GM12891 (cell line): ENCODE results near the gene TAF1C.

Experiments used
- PAX5 ChIP-seq: IDR thresholded peaks from 2 replicates; pipeline ENCODE4 v1.6.1; 2011; ENCODE audit warnings: low read length, moderate library complexity, mild to moderate bottlenecking; ENCODE audit not compliant: insufficient read depth, severe bottlenecking
- POLR2A ChIP-seq: IDR thresholded peaks from 2 replicates; pipeline ENCODE4 v1.6.1; 2011; ENCODE audit warnings: low read depth, low read length, control low read depth
- POLR2AphosphoS5 ChIP-seq: IDR thresholded peaks from 2 replicates; pipeline ENCODE4 v1.6.1; 2011; ENCODE audit warnings: low read depth, low read length, control low read depth
- POU2F2 ChIP-seq: IDR thresholded peaks from 2 replicates; pipeline ENCODE4 v1.6.1; 2011; ENCODE audit warnings: low read depth, mild to moderate bottlenecking, control low read depth, low read length, moderate library complexity
- SPI1 ChIP-seq: IDR thresholded peaks from 2 replicates; pipeline ENCODE4 v1.6.1; 2011; ENCODE audit warnings: low read depth, low read length, control low read depth
- TAF1 ChIP-seq: IDR thresholded peaks from 2 replicates; pipeline ENCODE4 v1.6.1; 2011; ENCODE audit warnings: low read depth, low read length, control low read depth

DNA sequence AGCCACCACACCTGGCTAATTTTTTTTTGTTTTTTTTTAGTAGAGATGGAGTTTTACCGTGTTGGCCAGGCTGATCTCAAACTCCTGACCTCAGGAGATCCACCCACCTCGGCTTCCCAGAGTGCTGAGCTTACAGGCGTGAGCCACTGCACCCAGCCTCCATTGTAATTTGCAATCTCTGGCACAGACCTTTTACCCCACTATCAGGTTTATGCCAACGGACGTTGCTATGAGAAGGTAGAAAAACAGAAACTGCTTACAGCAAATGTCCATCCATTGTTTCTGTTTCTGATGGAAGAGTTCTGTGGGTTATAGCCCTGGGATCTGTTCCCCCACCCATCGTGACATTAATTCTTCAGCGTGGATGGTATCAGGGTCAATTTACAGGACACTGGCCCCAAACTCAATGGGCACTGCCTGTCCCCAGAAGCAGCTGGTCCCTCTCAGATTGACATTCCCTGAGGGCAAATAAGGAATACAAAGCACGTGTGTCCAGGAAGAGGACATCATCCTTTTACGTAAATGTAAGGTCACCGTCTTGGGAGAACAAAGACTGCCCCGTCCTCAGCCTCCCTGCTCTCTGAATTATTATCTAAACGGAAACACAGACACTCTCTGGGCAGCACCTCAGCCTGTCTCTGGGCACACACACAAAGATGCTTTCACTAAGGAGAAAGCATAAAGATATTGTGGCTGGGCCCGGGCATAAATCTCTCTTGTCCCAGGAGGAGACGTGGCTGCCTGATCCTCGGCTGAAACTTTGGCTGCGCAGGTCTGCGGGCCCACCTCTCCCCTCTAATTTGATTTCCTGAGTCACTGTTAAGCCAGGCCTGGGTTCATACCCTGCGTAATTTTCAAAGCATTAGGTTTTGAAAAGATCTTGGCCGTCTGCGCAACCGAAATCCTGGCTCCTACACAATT lies 47.7 kb upstream of the TAF1C start:
- TF ChIP-seq POLR2AphosphoS5, result no peak
- TF ChIP-seq POLR2A, result no peak
- no peak for TF ChIP-seq TAF1
- TF ChIP-seq SPI1, result no peak
- no peak for TF ChIP-seq POU2F2
- no peak for TF ChIP-seq PAX5
